SJSA1 (cell line): ENCODE measurements around the gene SP100. TPM values are rescaled to one million over a fixed set of nuclear protein-coding genes. Genes with fewer than 3 reads are reported as not detected.

Source experiments
- DNase-seq, 2 experiments: peaks; one replicate each; pipeline ENCODE4 v3.0.0-alpha.2; 2015 to 2020; ENCODE audit warnings: low spot score in 2 of 2, low read depth in 1 of 2
- H3K27ac ChIP-seq: fragments of 250-450 bp; sonication (Bioruptor Pico); 2 replicates; pipeline ENCODE4 v1.5.1; 2020; ENCODE audit warnings: mild to moderate bottlenecking, moderate library complexity
- H3K27me3 ChIP-seq: fragments of 250-450 bp; sonication (Bioruptor Pico); replicated peaks from 2 replicates; pipeline ENCODE4 v1.5.1; 2020; ENCODE audit warnings: mild to moderate bottlenecking, moderate library complexity
- H3K36me3 ChIP-seq: fragments of 250-450 bp; sonication (Bioruptor Pico); 2 replicates; pipeline ENCODE4 v1.5.1; 2020; ENCODE audit warnings: mild to moderate bottlenecking
- H3K4me1 ChIP-seq: fragments of 250-450 bp; sonication (Bioruptor Pico); replicated peaks from 2 replicates; pipeline ENCODE4 v1.6.1; 2021; ENCODE audit warnings: mild to moderate bottlenecking
- H3K4me3 ChIP-seq: fragments of 250-450 bp; sonication (Bioruptor Pico); 2 replicates; pipeline ENCODE4 v1.5.1; 2020; ENCODE audit warnings: mild to moderate bottlenecking
- H3K9me3 ChIP-seq: fragments of 250-450 bp; sonication (Bioruptor Pico); replicated peaks from 2 replicates; pipeline ENCODE4 v1.5.1; 2020; ENCODE audit warnings: mild to moderate bottlenecking
- total RNA-seq: library from RNA; depleted of rRNA; stranded (reverse); fragments of >200 nt; shearing (Covaris generic); gene quantifications from 2 replicates; pipeline ENCODE4 v1.2.3, GENCODE V29; 2014; rRNA removed

The SP100 gene
- total RNA-seq, 1 experiment from 2014 or later: 63.3 TPM

GRCh38 chr2:230590333-230590732 lies 174.3 kb downstream of the SP100 start:
- no peak overlapping the region for H3K4me3 ChIP-seq
- H3K36me3 ChIP-seq: no peaks in the 10 kb centered on the region
- H3K9me3 ChIP-seq: no peaks in the 10 kb centered on the region
- no peak for DNase-seq
- H3K27me3 ChIP-seq: no peaks in the 10 kb centered on the region
- H3K27ac ChIP-seq: no peak overlapping the region
- peaks cover 46% of the 10 kb centered on the region for H3K4me1 ChIP-seq

- Histone ChIP-seq H3K4me3 (no peak overlapping the region), H3K36me3 (no peaks in the 10 kb centered on the region)
- DNase-seq: no peak
These were observed 175.8 kb downstream of the SP100 start for GRCh38 chr2:230591850-230592249.

GRCh38 chr2:230592775-230593174 lies 176.8 kb downstream of the SP100 start:
- Histone ChIP-seq H3K4me3 (no peak overlapping the region), H3K9me3 (peaks cover 3% of the 10 kb centered on the region), H3K27ac (no peak overlapping the region; the same call in 1 of the 2 replicates), H3K27me3 (no peaks in the 10 kb centered on the region), H3K36me3 (no peaks in the 10 kb centered on the region), H3K4me1 (peaks cover 39% of the 10 kb centered on the region)
- DNase-seq: no peak

More at GRCh38 chr2:230591850-230592249, 175.8 kb downstream of the SP100 start:
- no peak overlapping the region for H3K27ac ChIP-seq
- H3K9me3 ChIP-seq: peaks cover 3% of the 10 kb centered on the region
- no peaks in the 10 kb centered on the region for H3K27me3 ChIP-seq
- peaks cover 43% of the 10 kb centered on the region for H3K4me1 ChIP-seq

Other genes with a start within 250 kb of the SP100 start
- gene SP110, start 196.2 kb upstream of the SP100 start, total RNA-seq: 13.1 and 13.9 TPM in 2 replicates
- 0.44 and 2.2 TPM in 2 replicates for gene SP140, start 190.5 kb upstream of the SP100 start, total RNA-seq
- gene SP140L, start 89.0 kb upstream of the SP100 start, total RNA-seq: 14.3 and 36.8 TPM in 2 replicates